ENCODE measurements around the gene ZNF557. TPM values are rescaled to one million over a fixed set of nuclear protein-coding genes. Genes with fewer than 3 reads are reported as not detected.
"Not testable (repeated sequence)": the region's sequence is repeated elsewhere in the genome, so short reads cannot be mapped to it uniquely, and the experiment has no call there.

Gene ZNF557
- total and polyA plus RNA-seq, 10 of the 15 experiments (the other 5 are each of a cell fraction or from before 2014, with no cell fraction given), result 3.9 to 12.1 (median 9.0) TPM

DNA sequence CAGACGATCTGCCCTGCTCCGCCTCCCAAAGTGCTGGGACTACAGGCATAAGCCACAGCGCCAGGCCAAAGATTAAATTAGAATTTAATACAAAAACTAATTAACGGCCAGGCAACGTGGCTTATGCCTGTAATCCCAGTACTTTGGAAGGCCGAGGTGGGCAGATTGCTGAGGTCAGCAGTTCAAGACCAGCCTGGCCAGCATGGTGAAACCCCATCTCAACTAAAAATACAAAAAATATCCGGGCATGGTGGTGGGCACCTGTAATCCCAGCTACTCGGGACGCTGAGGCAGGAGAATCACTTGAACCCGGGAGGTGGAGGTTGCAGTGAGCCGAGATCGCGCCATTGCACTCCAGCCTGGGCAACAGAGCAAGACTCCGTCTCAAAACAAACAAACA lies 13.8 kb upstream of the ZNF557 start:
- H2AFZ ChIP-seq (ENCODE audit: control insufficient read depth, low read depth, low read length); in situ Hi-C loops (cut with MboI); CTCF ChIA-PET; RAD21 ChIA-PET (ENCODE audit: unreplicated experiment); H3K9ac ChIP-seq (ENCODE audit: control insufficient read depth, insufficient read depth, low read length); H3K27me3 ChIP-seq (replicated peaks in 1 of 2; ENCODE audit: control insufficient read depth in 2 of 2, insufficient read depth in 2 of 2, low read length in 1 of 2); FAIRE-seq; H3K4me1 ChIP-seq (ENCODE audit: control insufficient read depth, insufficient read depth, low read length); ATAC-seq; H3K9me3 ChIP-seq (replicated peaks; ENCODE audit: control insufficient read depth, insufficient read depth, low read length); H4K20me1 ChIP-seq (ENCODE audit: control insufficient read depth, insufficient read depth); H3K27ac ChIP-seq (ENCODE audit: control insufficient read depth, insufficient read depth); POLR2A ChIA-PET; H3K79me2 ChIP-seq (ENCODE audit: control insufficient read depth, insufficient read depth, low read length); intact Hi-C loops (cut with micrococcal nuclease; ENCODE audit: unreplicated experiment); SMC1A ChIA-PET (ENCODE audit: uncharacterized antibody, unreplicated experiment); BruUV-seq (replicated peaks); DNase-seq (ENCODE audit: low read depth, low spot score); H3K4me2 ChIP-seq (ENCODE audit: control insufficient read depth, insufficient read depth); H3K36me3 ChIP-seq (ENCODE audit: control insufficient read depth in 2 of 2, insufficient read depth in 2 of 2, low read length in 1 of 2); H3K4me3 ChIP-seq: not testable (repeated sequence)
- WGBS (ENCODE audit: insufficient coverage, insufficient replicate concordance, low lambda C conversion rate, missing lambda C conversion rate), result 60% methylated on average over 12 of the region's 14 CpGs

DNA sequence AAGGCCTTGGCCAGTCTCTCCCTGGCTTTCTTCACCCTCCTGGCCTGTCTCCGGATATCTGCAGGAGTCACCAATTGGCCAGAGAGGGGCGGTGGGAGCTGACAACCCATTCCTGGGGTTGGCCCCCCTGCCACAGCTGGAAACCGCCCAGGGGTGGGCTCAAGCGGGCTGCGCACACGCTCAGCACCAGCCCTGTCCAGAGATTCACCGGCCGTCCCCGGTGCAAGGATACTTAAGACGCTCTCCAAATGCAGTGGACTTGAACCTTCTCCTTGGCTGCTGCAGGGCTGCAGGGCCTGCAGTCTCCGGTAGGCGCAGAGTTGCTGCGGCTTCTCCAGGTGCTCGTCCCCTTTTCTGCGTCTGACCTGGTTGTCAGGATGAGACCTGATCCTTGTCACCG lies 13.1 kb upstream of the ZNF557 start:
- CTCF ChIA-PET; H3K9me3 ChIP-seq (replicated peaks; ENCODE audit: control insufficient read depth, insufficient read depth, low read length); H3K27ac ChIP-seq (ENCODE audit: control insufficient read depth, insufficient read depth); H3K4me3 ChIP-seq; H4K20me1 ChIP-seq (ENCODE audit: control insufficient read depth, insufficient read depth); SMC1A ChIA-PET (ENCODE audit: uncharacterized antibody, unreplicated experiment); RAD21 ChIA-PET (ENCODE audit: unreplicated experiment); DNase-seq (ENCODE audit: low read depth, low spot score); H3K79me2 ChIP-seq (ENCODE audit: control insufficient read depth, insufficient read depth, low read length); intact Hi-C loops (cut with micrococcal nuclease; ENCODE audit: unreplicated experiment); H3K4me2 ChIP-seq (ENCODE audit: control insufficient read depth, insufficient read depth); H3K27me3 ChIP-seq (replicated peaks in 1 of 2; ENCODE audit: control insufficient read depth in 2 of 2, insufficient read depth in 2 of 2, low read length in 1 of 2); ATAC-seq; FAIRE-seq; in situ Hi-C loops (cut with MboI); H3K4me1 ChIP-seq (ENCODE audit: control insufficient read depth, insufficient read depth, low read length); H3K9ac ChIP-seq (ENCODE audit: control insufficient read depth, insufficient read depth, low read length); POLR2A ChIA-PET; H2AFZ ChIP-seq (ENCODE audit: control insufficient read depth, low read depth, low read length); H3K36me3 ChIP-seq (ENCODE audit: control insufficient read depth in 2 of 2, insufficient read depth in 2 of 2, low read length in 1 of 2); BruUV-seq (replicated peaks): not testable (repeated sequence)
- 81% methylated on average over 8 of the region's 16 CpGs for WGBS (ENCODE audit: insufficient coverage, insufficient replicate concordance, low lambda C conversion rate, missing lambda C conversion rate)

DNA sequence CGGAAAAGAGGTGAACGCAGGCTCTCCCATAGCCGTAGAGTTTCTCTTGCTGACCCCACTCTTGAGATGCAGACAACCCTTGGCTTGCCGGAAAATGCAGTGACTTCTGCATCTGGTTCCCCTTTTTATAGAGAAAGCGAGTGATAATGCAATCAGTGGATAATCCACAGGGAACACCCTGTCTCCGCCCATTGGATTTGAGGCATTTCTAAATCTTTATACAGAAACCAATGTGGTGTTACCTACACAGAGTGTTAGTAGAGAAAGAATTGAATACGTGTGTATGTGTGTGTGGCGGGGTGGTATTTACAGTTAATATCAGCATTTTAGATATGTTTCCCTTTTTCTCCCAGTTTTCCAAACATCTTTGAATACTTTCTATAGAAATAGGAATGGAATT lies 10.9 kb upstream of the ZNF557 start, which contains the start of gene MBD3L3:
Gene MBD3L3, minus strand, starts transcription at position 101 of the 400 bp plus-strand sequence. Its CDS starts 71 bp downstream, at position 30.
- BruUV-seq (replicated peaks); ATAC-seq; FAIRE-seq; H3K4me2 ChIP-seq (ENCODE audit: control insufficient read depth, insufficient read depth); H3K9me3 ChIP-seq (replicated peaks; ENCODE audit: control insufficient read depth, insufficient read depth, low read length); H3K36me3 ChIP-seq (ENCODE audit: control insufficient read depth in 2 of 2, insufficient read depth in 2 of 2, low read length in 1 of 2); DNase-seq (ENCODE audit: low read depth, low spot score); H3K4me1 ChIP-seq (ENCODE audit: control insufficient read depth, insufficient read depth, low read length); RAD21 ChIA-PET (ENCODE audit: unreplicated experiment); H4K20me1 ChIP-seq (ENCODE audit: control insufficient read depth, insufficient read depth); POLR2A ChIA-PET; H3K4me3 ChIP-seq; H3K9ac ChIP-seq (ENCODE audit: control insufficient read depth, insufficient read depth, low read length); H2AFZ ChIP-seq (ENCODE audit: control insufficient read depth, low read depth, low read length); SMC1A ChIA-PET (ENCODE audit: uncharacterized antibody, unreplicated experiment); in situ Hi-C loops (cut with MboI); H3K27ac ChIP-seq (ENCODE audit: control insufficient read depth, insufficient read depth); H3K79me2 ChIP-seq (ENCODE audit: control insufficient read depth, insufficient read depth, low read length); intact Hi-C loops (cut with micrococcal nuclease; ENCODE audit: unreplicated experiment); CTCF ChIA-PET; H3K27me3 ChIP-seq (replicated peaks in 1 of 2; ENCODE audit: control insufficient read depth in 2 of 2, insufficient read depth in 2 of 2, low read length in 1 of 2): not testable (repeated sequence)
- WGBS (ENCODE audit: insufficient coverage, insufficient replicate concordance, low lambda C conversion rate, missing lambda C conversion rate), result no CpG with 5 or more reads among the region's 8 CpGs

DNA sequence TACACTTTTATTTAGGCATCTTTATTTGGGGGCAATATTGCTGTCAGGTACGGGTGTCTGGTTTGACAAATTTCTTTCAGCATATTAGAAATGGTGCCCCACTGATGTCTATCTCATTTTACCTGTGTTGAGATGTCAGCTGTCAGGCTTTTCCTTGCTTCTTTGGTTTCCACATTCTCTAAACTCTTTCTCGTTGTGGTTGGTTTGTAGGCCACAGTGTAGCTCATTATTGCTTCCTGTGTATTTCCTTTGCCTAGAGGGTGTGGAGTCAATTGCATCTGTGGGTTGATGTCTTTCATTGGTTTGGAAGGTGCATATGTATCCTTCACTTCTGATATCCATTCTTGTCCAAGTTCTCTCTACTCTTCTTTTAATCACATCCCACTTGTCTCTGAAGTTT lies 9.5 kb upstream of the ZNF557 start:
- RAD21 ChIA-PET (ENCODE audit: unreplicated experiment); H3K9me3 ChIP-seq (replicated peaks; ENCODE audit: control insufficient read depth, insufficient read depth, low read length); H3K9ac ChIP-seq (ENCODE audit: control insufficient read depth, insufficient read depth, low read length); H2AFZ ChIP-seq (ENCODE audit: control insufficient read depth, low read depth, low read length); ATAC-seq; intact Hi-C loops (cut with micrococcal nuclease; ENCODE audit: unreplicated experiment); BruUV-seq (replicated peaks); CTCF ChIA-PET; DNase-seq (ENCODE audit: low read depth, low spot score); H3K27me3 ChIP-seq (replicated peaks in 1 of 2; ENCODE audit: control insufficient read depth in 2 of 2, insufficient read depth in 2 of 2, low read length in 1 of 2); H3K4me1 ChIP-seq (ENCODE audit: control insufficient read depth, insufficient read depth, low read length); POLR2A ChIA-PET; H3K79me2 ChIP-seq (ENCODE audit: control insufficient read depth, insufficient read depth, low read length); H3K4me3 ChIP-seq; SMC1A ChIA-PET (ENCODE audit: uncharacterized antibody, unreplicated experiment); H3K36me3 ChIP-seq (ENCODE audit: control insufficient read depth in 2 of 2, insufficient read depth in 2 of 2, low read length in 1 of 2); H3K27ac ChIP-seq (ENCODE audit: control insufficient read depth, insufficient read depth); H3K4me2 ChIP-seq (ENCODE audit: control insufficient read depth, insufficient read depth); FAIRE-seq; in situ Hi-C loops (cut with MboI); H4K20me1 ChIP-seq (ENCODE audit: control insufficient read depth, insufficient read depth): not testable (repeated sequence)
- WGBS (ENCODE audit: insufficient coverage, insufficient replicate concordance, low lambda C conversion rate, missing lambda C conversion rate), result 2% methylated on average over 1 of the region's 2 CpGs
